Fibroblast of pulmonary artery (primary cell): ENCODE data around the gene EIF4E.

Source experiments
- DNase-seq: peaks from one replicate; pipeline ENCODE4 v3.0.0-alpha.2; 2010; ENCODE audit warnings: low read depth
- H3K4me3 ChIP-seq: replicated peaks from 2 replicates; pipeline ENCODE4 v1.5.1; 2011; ENCODE audit warnings: low read depth, mild to moderate bottlenecking, control low read depth, low read length, moderate library complexity
- TF ChIP-seq, protein P1 (sequence below): IDR thresholded peaks from 2 replicates; pipeline ENCODE4 v1.5.1; 2011; ENCODE audit warnings: mild to moderate bottlenecking, control low read depth, low read length, inconsistent platforms; ENCODE audit errors: missing control alignments

The EIF4E gene, protein sequence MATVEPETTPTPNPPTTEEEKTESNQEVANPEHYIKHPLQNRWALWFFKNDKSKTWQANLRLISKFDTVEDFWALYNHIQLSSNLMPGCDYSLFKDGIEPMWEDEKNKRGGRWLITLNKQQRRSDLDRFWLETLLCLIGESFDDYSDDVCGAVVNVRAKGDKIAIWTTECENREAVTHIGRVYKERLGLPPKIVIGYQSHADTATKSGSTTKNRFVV

DNA sequence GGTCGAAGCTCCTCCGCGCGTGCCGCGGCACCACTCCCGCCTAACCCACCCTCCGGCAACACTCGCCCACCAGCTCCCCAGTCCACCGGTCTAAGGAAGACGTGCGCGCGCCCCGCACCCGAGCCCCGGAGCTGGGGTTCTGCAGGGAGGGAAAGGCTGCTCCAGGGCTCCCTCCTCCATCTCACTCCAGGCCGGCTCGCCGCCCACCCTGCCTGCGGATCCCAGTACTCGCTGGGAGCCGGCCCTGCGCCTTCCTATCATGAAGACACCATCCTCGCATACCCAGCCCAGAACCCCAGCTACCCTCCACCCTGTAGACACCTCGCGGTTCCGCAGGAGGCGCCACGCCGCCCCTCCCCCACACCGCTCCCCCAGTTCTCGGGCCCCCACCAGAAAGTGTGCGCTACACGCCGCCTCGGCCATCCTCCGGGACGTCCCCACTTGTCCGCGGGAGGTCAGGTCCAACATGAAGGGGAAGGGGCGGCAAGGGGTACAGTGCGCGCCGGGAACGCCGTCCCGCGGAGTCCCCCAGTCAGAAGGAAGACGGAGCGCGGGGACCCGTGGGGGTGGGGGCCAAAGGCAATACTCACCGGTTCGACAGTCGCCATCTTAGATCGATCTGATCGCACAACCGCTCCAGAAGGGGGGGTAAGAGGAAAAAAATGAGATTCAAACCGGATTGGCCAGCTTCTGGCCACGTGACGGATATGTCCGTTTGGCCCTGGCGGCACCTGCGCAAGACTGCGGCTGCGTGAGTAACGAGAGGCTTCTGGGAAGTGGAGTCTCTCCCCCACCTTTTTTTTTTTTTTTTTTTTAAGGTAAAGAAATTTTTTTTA is at the start of gene EIF4E:
Gene EIF4E (minus strand): TSS at position 629 of the 836 bp plus-strand sequence. CDS start 21 bp downstream, at position 608.
- TF ChIP-seq, protein P1, sequence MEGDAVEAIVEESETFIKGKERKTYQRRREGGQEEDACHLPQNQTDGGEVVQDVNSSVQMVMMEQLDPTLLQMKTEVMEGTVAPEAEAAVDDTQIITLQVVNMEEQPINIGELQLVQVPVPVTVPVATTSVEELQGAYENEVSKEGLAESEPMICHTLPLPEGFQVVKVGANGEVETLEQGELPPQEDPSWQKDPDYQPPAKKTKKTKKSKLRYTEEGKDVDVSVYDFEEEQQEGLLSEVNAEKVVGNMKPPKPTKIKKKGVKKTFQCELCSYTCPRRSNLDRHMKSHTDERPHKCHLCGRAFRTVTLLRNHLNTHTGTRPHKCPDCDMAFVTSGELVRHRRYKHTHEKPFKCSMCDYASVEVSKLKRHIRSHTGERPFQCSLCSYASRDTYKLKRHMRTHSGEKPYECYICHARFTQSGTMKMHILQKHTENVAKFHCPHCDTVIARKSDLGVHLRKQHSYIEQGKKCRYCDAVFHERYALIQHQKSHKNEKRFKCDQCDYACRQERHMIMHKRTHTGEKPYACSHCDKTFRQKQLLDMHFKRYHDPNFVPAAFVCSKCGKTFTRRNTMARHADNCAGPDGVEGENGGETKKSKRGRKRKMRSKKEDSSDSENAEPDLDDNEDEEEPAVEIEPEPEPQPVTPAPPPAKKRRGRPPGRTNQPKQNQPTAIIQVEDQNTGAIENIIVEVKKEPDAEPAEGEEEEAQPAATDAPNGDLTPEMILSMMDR: peak; percentile 5
- peak within 1 kb of the TSS; percentile 89 for H3K4me3 ChIP-seq
- peak; percentile 99 for DNase-seq

- H3K4me3 ChIP-seq: no peak overlapping the region
- no peak for DNase-seq
- TF ChIP-seq, protein P1: no peak
These were observed 48.6 kb upstream of the EIF4E start for GRCh38 chr4:98977557-98977956.

DNA sequence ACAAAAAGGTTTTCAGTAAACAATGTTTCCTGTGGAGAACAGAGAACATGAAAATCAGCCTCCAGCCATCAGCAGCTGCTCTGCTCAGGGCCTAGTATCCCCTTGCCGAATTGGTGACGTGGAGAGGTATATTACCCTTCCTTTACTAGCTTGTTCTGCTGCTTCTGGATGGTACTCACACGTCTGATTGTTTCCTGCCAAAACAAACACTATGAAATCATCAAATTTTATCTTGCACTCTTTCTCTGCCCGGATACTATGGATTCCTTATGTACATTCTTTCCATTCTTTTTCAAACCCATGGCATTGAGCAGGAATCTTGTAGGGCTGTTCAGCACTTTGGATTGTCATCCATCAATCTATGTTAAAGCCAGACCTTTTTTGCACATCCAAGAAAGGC is 47.8 kb upstream of the EIF4E start:
- DNase-seq: peak; percentile 70
- TF ChIP-seq, protein P1: no peak
- H3K4me3 ChIP-seq: no peak overlapping the region

DNA sequence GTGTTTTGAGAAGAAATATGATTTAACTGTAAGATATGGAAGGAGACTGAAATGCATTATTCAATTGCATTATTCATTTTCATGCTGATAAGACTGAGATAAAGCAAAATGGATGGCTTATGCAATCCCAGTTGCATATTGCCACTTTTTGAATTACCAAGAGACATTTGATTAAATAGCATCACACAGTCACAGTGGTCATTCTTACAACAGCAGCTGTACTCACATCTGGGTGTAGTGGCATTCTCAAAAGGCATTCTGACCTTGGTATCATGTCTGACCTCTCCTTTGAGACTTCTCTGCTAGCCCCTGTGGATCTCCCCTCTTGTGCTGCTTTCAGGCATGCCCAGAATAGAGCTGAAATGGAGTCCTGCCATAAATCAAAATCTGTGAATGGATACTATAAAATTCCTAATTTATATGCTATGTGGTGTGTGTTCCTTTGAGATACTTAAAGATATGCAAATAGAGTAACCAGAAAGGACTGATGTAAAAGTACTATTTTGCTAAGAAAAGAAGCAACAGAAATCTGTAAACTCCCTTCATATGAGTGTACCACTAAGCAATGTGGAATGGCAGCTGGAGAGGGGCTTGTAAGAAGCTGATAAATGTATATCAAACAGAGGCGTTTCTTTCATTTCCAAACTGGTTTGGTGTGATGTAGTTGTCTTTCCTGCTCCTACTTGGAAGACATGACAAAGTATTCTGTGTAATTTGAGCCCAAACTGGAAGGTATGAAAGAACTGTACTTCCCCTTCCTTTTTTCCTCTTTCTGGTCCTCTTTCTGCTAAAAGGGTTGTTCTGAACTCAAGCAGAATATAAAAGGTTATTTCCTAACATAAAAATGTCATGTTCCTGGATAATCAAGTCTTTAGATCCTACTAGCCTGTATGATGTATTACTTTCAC is 41.2 kb upstream of the EIF4E start:
- no peak overlapping the region for H3K4me3 ChIP-seq
- DNase-seq: no peak
- TF ChIP-seq, protein P1: no peak

GRCh38 chr4:98967786-98968329 is 38.9 kb upstream of the EIF4E start:
- H3K4me3 ChIP-seq: no peak overlapping the region
- TF ChIP-seq, protein P1: no peak
- DNase-seq: no peak

- no peak overlapping the region for H3K4me3 ChIP-seq
- TF ChIP-seq, protein P1: no peak
- DNase-seq: no peak
These were observed 38.0 kb upstream of the EIF4E start for GRCh38 chr4:98966926-98967325.
